NOMO-1 (cell line): ENCODE measurements around the gene SIGLECL1.
A peak's percentile ranks its signal among the peaks of the same experiment; 100 is the strongest.

Experiments used
- DNase-seq, 2 experiments: peaks; one replicate each; lab custom pipeline; 2025; ENCODE audit not compliant: unreplicated experiment in 2 of 2; lab: John Stamatoyannopoulos, UW

Gene SIGLECL1

GRCh38 chr19:51252306-51253079 lies 1.6 kb downstream of the SIGLECL1 start:
- no peak for DNase-seq

GRCh38 chr19:51253088-51253806 lies 2.4 kb downstream of the SIGLECL1 start:
- no peak for DNase-seq

DNA sequence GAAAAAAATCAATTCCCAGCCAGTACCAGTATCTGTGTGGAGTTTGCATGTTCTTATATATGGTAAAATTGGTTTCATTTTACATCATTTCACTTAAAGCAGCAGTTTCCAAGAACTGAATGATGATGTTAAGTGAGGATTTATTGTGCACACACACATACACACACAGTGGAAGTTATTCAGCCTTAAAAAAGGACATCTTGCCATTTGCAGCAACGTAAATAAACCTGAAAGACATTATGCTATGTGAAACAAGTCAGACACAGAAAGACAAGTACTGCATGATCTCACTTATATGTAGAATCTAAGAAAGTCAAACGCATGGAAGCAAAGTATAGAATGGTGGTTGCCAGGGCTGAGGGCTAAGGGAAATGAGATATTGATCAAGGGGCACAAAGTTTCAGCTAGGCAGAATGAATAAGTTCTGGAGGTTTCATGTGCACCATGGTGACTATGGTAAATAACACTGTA lies 5.3 kb downstream of the SIGLECL1 start:
- no peak for DNase-seq

GRCh38 chr19:51257471-51257870 lies 6.6 kb downstream of the SIGLECL1 start:
- no peak for DNase-seq

DNA sequence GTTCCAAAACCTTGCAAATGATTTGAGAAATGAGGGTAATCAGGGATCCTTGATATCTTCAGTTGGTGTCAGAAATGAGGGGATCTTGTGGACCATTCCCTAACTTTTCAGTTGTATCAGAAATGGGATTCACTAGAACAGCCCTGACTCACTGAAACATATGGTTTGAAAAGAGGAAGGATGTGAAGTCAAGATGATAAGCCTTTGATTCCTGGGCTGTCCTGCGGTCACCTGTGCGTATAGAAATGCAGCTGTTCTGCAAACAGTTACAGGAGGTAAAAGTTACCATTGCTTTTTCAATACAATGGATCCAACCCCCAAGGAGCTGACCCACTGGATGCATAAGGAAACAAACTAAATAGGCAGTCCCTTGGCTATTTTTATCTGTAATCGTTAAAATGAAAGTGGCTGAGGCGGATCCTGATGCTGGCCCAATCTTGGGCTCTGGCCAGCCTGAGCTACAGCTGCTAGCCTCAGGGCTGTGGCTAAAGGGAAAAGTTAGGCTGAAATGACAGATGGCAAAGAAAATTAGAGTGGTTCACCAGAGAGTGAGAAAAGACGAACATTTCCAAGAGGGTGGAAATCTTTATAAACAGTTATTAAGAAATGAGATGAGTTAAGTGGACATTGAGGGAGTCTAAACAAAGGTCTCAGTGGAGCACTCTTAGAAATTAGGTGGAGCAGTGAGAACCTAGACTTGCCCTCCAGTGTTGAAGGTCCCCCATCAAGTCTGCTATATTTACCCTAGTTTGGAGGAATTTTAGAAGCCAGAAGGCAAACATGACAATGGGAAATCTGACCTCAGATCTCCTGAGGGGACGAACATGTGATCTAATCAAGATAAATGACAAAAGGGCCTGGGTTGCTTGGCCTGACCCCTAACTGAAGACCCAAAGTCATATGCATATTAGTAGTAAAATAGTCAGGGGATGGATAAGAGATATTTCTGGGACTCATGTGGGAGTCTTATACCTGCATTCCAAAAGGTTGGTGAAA lies 7.6 kb downstream of the SIGLECL1 start:
- peak; percentile 18 to 62 for DNase-seq

DNA sequence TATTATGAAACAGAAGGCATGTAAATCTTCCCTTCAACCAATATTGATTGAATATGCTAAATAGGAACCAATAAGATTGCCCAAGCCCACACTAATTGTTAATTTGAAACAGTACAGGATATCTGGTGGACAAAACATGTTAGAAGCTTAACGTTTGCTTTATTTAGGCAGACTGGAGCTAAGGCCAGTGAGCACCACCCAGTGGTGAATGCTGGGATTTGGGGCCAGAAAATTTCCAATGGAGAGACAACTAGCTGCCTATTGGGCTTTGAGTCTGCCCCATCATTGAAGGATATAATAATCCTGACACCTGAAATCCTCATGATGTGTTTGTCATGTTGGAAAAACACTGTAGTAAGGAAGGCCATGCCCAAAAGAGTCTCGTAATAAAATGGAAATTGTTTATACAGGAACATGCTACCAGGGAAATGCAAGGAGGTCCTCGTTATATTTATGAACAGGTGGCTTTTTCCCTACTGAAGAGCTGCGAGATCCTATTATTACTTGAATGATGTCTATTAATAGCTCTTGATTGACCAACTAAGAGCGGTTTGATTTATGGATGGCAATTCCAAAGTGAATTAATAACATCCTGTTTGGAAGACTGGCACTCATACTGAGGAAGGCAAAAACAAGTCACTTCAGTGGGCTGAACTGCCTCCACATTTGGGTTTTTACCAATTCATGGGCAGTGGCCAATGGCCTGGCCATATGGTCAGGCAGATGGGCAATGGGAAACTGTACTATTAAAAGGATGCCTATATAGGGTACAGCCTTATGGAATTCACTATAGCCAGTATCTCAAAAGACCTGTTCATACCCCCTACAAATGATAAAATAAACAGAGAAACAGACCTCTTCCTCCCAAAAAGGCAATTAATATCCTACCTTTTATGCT lies 8.7 kb downstream of the SIGLECL1 start:
- peak; percentile 48 to 68 for DNase-seq

GRCh38 chr19:51263808-51264207 lies 12.9 kb downstream of the SIGLECL1 start:
- DNase-seq: no peak

DNA sequence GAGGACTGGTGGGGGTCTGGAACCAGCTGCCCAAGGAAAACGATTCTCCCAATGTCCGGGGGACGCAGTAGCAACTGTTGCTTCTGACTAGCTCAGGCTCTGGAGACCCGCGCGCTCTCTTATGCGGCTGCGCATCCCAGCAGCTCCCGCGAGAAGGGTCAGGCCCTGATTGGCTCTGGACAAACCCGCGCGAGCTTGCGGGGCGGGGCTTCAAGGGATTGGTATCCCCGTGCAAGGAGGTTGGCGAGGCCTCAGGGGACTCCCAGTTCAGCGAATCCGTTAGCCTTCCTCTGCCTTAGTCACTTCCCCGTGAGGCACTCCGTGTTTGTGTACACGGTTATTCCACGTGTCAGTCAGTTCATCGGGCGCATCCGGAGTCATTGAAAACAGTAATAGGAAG lies 20.2 kb downstream of the SIGLECL1 start:
- DNase-seq: no peak

DNA sequence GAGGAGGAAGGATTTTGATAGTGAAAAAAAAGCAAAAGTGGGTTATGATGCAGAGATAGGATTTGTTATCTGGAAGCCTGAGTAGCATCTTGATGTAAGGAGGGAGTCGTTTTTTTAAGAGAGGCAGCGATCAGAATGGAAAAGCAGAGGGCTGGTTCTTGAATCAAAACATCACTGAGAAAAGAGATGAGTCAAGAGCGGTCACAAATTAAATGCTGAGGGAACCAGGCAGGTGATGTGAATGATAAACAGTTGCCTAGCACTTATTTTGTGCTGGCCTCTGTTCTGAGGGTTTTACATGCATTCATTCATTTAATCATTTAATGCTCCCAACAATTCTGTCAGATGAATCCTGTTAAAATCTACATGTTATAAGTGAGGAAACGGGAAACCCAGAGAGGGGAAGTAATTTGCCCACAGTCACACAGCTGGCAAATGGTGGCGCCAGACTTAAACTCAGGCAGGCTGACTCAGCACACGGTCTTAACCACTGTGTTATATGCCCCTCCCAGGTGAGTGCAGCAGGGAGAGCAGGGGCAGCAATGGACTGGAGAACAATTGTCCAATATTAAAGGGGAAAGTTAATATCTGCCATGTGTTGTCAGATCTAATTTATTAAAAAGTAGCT lies 21.4 kb downstream of the SIGLECL1 start:
- peak; percentile 6 to 30 for DNase-seq

GRCh38 chr19:51274049-51274770 lies 23.3 kb downstream of the SIGLECL1 start:
- no peak for DNase-seq

- no peak for DNase-seq
Observed at GRCh38 chr19:51277112-51277511, 26.2 kb downstream of the SIGLECL1 start.

GRCh38 chr19:51282335-51282734 lies 31.5 kb downstream of the SIGLECL1 start:
- DNase-seq: no peak

DNA sequence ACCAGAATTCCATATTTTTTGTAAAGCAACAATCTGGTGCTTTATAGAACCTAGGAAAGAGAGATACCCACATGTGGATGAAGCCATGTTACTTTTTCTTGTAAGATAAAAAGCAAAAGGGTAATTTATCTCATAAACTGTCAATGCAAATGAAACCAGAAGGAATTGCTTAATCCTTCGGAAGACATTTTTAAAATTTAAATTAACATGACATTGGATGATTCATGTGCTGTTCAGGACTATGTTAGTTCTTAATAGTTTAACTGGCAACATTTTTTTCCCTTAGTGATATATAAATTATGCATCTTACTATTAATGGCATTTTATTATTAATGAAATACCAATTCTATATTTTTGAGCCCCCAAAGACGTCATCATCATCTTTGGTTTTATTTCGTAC lies 34.8 kb downstream of the SIGLECL1 start:
- no peak for DNase-seq

DNA sequence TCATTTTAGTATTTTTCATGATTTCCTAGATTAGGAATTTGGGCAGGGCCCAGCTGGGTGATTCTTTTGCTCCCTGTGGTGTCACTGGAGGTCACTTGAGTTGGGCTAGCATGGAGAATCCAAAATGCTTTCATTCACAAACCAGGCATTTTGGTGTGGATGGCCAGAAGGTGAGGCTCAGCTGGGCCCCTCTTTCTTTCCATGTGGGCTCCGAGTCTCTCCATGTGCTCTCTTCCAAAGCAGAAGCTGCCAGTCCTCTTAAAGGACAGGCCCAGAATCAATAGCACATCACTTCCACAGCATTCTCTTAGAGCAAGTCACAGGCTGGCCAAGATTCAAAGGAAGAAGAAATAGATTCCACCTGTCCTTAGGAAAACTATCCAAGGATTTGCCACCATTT lies 38.8 kb downstream of the SIGLECL1 start:
- no peak for DNase-seq

DNA sequence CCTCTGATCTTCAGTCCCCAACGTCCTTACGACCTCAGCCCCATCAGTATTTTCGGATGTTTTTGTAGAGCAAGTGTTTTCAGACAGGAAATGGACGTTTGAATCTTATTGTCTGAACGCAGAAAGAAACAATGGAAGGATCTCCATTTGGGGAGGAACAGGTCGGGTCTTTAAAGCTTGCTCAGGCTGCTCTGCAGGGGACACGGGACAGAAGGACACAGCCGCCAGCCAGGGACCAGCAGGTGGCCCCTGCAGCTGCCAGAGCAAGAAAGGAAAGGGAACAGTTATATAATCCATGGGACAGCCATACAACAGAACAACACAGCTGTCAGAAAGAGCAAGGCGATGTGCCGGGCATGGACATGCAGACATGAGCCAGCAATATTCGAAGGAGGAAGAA lies 42.1 kb downstream of the SIGLECL1 start:
- no peak for DNase-seq

- DNase-seq: no peak
Observed at GRCh38 chr19:51293571-51294210, 42.8 kb downstream of the SIGLECL1 start.

DNA sequence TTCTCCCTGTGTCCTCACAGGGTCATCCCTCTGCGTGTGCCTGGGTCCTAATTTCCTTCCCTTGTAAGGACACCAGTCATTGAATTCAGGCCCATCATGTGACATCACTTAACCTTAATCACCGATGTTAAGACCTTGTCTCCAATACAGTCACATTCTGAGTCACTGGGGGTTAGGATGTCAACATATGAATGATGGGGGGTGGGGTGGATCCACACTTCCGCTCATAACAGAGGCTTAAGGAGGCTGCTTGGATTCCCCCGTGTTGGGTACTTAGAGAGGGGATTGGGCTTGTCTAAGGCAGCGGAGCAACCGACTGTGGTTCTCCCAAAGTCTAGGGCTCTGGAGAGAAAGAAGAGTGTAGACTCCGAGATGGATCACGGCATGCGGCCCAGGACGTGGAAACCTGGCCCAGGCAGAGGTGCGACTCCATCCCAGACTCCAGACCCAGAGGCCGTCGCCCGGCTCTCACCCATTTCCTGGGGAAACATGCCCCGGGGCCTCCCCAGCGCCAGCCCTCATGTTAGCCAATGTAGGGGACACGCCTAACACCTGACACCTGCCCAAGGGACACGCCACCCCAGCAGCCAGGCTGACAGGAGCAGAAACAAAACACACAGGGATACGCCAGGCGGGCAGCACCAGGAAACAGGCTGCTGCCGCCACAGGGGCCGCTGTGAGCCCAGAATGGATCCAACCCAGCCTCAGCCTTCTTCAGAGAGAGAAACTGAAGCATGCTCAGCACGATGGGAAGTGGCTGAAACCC lies 43.5 kb downstream of the SIGLECL1 start:
- peak in 1 of 2 experiments; percentile 18 for DNase-seq

DNA sequence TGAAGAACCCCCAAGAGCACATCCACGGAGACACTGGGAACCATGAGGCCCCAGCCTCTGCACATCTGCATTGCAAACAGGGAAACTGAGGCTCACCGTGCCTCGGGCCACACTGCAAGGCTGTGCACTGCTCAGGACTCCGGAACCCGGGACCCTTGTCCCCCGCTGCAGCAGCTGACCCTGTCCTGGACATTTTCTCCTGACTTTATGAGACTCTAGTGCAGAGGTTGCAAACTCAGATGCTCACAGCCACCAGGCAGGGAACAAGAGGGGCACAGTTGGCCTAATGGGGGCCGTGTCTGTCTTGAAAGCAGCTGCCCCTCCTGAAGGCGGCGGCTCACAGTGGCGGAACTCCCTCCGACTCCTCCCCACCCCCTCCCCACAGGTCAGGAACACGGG lies 44.1 kb downstream of the SIGLECL1 start:
- no peak for DNase-seq
